HPDE6-E6E7 (cell line): Measurements from ENCODE around the gene ERAP2.
"Not testable (repeated sequence)": the region's sequence is repeated elsewhere in the genome, so short reads cannot be mapped to it uniquely, and the experiment has no call there.

Experiments used
- DNase-seq: peaks from one replicate; pipeline ENCODE4 v3.0.0; 2011; ENCODE audit warnings: missing footprints; ENCODE audit errors: extremely low spot score

ERAP2 gene

DNA sequence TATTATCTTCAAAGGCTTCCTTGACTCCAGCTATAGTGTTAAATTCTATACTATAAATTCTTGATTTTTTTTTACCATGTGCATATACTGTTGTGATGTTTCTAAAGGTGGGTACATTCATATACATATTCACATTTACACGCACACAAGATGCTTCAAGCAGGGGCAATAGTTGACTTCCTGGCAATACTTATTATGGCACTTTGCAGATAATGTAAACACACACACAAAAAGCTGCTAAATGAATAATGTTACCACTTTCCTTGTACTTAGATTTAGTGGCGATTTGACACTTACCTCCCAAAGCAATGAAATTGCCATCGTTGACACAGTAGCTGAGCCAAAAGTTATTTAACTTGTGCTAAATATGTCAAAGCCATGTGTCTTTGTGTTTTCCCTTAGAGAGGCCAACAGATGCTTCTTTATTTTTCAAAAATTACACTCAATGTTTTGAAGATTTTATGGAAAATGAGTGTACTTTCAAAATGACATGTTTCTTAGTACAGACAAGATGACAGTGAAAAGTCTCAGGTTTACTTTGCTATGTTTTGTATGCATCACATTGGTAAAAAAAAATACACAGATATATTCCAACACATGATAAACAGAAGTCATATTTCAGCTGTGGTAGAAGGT lies 12.2 kb upstream of the ERAP2 start:
- no peak for DNase-seq

DNA sequence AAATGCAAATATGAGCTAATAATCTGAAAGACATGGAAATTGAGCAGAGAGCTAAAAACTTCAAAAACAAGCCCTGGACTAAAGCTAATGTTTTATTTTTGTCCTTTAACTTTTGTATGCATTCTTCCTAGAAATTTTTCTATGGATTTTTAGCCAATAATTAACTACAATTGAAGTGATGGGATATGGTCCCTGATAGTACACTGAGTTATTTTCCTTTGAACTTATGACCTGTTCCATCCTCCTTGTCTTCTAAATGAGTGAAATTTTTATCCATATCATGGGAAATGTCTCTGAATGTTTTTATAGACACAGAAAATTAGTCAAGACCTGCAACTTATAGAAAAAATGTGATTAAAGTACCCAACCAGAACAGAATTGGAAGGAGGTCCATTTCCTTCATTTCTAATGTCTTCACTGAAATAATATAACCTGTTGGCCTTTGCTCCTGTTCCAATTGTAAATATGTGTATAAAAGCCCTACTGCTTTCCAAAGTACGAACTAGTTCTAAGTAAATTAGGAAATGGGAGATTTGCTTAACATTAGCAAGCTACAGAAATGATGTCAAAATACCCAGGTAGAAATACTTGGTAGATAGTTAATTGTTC lies 11.3 kb upstream of the ERAP2 start:
- DNase-seq: no peak

DNA sequence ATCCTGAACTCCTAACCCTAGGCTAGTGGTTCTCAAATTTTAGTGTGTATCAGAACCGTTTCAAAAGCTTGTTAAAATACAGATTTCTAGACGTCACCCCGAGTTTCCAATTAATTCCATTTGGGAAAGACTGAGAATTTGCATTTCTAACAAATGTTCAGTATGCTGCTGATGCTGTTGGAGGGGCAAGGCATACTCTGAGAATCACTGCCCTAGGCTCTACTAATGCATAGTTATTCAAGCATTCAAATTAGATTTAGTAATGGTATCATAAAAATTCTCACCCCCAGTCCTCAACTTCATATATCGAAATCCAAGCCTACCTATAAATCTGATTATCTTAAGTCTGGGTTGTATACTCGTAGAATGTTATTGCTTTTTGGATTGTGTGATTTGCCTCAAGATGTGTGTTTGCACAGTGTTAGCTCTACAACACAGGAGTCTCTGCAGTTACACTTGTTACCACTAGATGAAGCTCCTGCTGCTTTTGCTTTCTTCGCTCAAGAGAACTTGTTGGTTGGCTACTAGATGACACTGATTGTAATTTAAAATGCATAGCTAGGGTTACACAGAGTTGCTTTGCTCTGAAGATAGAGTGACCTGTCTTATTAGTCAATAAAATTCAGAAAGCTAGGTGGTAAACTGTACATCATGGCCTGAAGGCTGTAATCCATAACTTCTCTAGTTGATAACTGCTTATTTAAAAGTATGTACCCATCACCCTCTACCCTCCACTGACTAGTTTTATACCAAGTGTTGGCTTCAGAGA lies 7.5 kb upstream of the ERAP2 start:
- DNase-seq: peak; percentile 42

DNA sequence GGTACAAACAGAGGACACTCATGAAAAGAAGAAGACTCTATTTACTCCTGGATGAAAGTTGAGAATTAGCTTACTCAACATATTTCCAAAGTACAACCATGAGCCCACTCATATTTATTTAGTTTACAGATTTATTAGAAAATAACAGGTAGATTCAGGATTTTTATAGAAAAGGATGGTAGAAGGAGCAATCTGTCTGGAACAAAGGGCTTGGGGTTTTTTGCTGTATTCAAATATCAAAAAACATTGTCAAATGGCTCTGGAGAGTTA lies 7.0 kb upstream of the ERAP2 start:
- DNase-seq: no peak

DNA sequence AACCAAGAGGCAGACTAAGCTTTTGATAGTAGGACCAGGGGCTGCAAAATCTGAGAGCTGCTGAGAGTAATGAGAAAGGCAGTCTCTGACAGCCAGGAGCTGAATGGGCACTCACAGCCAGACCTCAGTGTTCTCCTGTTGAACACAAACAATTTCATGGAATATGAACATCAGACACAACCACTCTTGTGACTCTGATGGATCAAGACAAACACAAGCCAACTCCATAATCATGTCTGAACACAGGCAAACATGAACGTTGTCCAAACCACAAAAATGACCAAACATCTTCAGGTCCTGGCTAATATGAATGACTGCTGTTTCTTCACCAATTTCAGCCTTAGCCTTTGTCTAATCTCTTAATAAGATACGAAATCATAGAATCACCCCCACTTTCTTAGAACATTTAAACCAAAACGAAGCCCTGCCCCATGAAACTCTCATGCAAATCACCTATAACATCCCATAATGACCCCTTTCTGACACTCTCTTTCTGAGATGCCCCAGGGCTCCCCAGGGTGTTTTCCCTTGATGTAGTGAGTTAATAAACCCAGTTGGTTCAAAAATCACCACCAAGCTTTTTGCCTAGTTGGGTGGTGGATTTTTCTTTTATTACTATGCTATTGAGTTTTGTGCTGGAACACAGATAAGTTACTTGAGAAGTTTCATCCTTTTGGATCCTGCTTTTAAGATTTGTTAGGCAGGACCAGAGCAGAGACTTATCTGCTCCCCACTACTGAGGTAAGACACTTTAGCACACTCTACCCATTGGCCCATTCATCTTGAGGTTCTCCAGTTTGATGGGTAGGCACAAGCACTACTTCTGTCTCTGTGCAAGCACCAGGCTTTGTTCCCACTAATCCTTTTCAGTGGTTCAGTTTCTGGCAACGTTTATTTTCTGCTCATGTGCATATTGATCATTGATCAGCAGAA lies 5.9 kb upstream of the ERAP2 start:
- DNase-seq: no peak

DNA sequence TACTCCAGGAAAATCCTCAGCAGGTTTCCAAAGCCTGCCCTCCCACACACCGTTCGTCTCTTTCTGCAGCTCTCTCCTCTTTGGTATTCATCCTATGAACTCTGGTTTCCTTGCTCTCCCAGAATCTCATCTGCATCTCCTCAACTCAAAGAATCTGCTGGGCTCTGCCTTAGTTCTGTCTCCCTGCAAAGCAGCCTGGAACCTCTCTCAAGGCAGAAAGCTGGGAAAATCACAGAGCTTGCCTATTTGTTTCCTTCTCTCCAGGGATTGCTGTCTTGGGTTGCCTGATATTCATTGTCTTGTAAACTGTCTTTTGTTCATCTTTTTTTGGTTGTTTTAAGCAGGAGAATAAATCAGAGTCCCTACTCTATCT lies 5.3 kb upstream of the ERAP2 start:
- no peak for DNase-seq

DNA sequence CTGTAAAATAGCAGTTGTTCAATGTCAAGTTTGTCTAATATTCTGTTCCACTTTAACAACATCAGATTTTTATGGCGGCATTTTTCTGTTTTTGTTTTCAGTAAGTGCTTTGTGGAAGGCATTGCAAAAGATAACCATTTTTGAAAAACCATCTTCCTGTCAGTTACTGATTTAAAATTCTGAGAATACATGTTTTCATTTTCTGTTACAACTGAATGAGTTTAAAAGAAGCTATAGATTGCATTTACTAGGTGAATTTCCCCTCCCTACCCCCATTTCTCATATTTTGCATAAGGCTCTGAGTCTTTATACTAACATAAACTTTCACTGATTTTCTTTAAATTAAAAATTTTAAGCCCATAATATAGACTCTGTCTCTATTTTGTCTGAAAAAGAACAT lies 4.6 kb upstream of the ERAP2 start:
- no peak for DNase-seq

DNA sequence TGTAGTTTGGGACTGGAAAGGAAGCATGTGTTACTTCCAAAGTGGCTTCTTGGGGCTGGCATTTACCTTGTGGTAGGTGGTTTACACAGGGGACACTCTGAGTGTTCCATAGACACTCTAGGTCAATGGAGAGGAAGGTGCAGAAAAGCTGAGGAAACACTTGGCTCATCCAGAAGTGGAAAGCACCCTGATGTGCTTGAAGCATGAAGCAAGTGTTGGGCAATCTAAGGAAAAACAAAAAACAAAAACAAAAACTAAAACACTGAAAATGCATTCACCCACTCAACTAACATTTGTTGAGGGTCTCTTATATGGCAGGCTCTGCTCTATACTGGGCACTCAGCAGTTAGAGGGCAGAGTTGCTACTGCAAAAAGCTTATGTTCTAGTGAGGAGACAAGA lies 2.9 kb upstream of the ERAP2 start:
- no peak for DNase-seq

DNA sequence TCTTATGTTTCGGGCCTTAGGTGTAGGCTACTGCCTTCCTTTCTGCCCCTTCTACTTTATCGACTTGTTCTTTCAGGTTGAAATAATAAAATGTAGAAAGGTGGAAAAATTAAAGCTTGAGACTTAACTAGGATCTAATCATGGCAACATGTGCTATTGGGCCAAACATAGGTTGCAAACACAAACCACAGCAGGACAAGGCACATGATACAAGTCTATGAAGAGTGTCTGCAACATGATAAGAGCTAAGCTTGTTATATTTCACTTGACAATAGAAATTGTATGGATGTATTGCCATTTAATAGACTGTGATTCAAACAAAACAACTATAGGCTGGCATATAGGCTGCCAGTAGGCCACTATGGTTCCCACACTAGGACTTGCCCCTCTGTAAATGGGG lies 1.7 kb upstream of the ERAP2 start:
- no peak for DNase-seq

DNA sequence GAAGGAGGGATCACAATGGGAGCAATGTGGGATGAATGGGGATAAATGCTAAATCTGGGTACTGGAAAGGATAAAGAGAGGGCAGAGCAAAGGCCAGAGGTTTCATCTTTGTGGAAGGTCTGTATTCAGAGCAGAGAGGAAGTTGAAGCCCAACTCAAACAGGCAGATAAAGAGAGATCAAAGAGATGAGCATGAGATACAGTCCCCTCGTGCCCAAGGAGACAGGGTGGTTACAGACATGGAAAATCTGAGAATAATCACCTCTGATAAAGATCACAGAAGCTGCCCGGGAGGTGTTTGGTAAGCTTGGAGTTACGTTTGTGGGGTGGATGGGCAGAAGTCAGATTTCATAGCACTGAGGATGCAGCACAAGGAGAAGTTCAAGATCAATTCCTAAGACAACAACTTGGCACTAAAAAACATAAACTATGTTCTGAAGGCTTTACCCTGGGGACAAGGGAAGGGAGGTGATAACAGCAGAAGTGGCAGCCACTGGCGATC lies 459 bp upstream of the ERAP2 start:
- no peak for DNase-seq

DNA sequence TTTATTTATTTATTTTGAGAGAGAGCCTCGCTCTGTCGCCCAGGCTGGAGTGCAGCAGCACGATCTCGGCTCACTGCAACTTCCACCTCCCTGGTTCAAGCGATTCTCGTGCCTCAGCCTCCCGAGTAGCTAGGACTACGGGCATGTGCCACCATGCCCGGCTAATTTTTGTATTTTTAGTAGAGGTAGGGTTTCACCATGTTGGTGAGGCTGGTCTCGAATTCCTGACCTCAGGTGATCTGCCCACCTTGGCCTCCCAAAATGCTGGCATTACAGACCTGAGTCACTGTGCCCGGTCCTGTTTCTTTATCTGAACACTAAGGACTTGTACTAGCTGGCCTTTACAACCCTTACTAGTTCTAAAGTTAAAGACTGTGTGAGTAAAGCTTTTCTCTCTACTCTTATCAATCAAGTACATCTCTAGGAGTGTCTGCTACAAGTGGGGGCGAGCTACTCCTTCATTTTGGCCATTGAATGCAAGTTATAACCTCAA lies 723 bp downstream of the ERAP2 start:
- not testable (repeated sequence) for DNase-seq

DNA sequence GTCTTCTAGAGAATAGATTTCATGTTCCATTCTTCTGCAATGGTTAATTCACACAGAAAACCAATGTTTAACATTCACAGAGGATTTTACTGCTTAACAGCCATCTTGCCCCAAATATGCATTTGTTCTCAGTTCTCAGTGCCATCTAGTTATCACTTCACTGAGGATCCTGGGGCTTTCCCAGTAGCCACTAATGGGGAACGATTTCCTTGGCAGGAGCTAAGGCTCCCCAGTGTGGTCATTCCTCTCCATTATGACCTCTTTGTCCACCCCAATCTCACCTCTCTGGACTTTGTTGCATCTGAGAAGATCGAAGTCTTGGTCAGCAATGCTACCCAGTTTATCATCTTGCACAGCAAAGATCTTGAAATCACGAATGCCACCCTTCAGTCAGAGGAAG lies 3.4 kb downstream of the ERAP2 start:
- no peak for DNase-seq

DNA sequence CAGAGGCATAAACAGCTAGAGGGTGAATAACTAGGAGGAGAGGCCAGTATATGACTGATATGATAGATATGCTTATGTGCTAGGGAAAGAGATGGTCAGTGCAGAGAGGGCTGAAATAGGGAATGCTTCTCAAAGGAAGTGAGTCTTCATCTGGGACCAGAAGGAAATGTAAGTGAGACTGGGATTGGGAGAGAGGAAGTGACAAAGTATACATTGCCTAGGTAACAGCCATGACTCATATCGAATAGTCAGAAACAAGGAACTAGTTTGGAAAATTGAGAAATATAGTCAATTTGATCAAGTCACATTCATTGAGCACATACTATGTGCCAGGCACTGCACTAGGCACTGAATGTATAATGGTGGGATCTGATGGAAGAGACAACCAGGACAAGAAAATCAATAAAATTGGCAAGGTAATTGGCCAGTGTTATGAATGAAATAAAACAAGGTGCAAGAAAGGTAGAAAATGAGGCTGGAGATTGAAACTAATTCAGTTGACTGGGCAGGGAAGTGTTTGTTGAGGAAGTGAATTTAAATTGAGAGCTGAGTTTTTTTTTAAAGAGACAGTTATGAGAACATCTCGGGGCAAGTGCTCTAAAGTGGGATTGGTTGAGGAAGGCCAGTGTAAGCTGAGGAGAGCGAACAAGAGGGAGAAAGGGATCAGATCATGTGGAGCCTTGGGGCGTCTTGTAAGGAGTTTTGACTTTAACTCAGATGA lies 4.3 kb downstream of the ERAP2 start:
- DNase-seq: peak; percentile 17

DNA sequence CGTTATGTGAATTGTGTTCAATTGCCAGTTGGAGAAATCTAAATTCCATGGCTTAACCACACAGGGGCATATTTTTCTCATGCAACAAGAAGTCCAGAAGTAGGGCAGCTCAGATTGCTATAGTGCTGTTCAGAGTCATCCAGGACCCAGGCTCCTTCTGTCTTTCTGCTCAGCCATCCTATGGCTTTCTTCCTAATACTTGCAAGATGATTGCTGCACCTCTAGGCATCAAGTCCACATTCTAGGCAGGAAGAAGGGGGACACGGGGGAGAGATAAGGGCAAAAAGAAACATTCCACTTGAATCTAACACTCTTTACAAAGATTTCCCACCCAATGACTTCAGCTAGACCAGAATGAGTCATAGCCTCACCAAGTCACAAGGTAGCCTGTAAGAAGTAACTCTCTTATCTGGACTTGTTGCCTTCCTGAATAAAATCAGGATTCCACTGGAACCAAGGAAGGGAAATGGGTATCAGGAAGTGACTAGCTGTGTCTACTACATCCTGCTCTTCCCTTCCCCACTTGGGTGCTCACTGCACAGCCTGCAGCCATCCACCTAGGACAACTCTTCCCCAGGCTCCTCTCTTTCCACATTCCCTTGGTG lies 5.3 kb downstream of the ERAP2 start:
- peak; percentile 49 for DNase-seq

DNA sequence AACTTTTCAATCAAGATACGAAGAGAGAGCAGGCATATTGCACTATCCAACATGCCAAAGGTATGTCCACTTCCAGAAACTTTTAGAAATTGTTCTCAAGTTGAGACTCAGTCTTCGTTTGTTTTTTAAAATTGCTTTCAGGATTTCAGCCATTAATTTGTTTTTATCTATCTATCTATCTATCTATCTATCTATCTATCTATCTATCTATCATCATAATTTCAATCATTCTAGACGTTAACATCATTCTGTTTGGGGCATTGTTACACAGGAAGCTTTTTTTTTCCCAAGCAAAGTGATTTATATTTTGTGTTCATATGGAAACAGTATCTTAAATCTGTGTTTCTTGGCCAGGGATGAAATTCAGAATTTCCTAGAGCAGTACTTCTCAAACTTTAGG lies 7.6 kb downstream of the ERAP2 start:
- DNase-seq: no peak

DNA sequence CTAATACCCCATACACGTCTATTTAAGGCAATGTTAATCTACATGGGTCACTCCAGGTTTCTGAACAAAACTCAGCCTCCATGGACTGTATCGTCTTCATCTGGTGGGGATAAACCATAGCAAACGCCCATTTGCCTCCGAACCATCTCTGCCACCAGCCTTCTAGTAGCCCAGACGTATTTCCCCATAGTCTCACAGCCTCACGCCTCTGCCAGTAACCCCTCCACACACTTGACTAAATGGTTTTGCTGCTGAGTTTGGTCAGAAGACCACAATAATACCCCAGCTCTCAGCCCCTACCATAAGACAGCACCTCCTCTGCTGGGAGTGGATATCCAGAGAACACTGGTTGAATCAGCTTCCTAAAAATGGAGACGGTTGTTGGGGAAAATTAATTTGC lies 8.7 kb downstream of the ERAP2 start:
- DNase-seq: no peak

DNA sequence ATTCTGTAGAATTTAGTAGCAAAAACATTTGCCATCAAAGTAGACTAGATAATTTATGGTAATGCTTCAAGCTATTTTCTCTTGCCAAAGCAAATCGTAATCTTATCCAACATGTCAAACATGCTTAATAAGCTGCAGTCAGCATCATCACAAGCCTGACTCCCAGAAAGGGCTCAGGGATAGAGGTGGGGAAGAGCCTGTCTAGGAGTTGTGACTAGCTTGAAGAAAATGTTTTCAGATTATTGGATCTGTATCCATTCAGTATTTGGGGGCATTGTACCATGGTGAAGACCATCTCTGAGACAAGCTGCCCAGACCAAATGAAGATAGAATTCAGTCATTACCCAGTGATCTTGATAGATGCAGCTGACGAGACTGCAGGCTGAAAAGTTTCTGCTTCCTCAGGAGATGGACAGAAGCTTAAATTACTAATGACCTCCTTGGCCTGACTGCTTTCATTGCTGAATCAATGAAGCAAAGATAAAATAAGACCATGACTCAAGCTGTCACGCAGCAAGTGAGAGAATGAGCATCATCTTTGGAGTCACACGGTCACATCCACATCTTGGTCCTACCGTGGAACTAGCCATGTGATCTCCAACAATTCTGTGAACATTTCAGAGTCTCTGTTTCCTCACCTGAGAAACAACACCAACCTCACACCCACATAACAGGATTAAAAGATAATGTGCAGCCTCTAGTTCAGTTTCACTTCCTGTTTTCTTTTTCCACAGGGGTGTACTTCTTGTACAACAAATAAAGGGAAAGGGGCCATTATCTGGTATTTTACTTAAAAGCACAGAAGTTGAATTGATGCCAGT lies 9.4 kb downstream of the ERAP2 start:
- DNase-seq: no peak

DNA sequence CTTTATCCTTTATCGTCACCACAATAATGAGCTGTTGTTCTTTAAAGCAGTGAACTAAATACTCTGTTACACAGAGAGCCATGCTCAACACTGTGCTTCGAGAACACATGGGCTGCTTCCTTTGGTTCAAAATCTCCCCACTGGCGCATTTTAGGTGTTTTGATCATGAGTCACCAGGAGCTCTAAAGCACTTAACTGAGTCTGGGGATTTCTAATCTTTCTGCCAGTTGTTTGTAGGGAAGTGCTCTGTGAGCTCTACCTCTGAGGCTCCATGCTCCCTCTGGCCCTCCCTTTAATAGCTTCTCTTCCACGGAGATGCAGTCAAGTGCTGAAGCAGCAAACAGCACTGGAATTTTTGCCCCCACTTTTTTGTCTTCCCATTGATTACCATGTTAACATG lies 17.0 kb downstream of the ERAP2 start:
- no peak for DNase-seq

DNA sequence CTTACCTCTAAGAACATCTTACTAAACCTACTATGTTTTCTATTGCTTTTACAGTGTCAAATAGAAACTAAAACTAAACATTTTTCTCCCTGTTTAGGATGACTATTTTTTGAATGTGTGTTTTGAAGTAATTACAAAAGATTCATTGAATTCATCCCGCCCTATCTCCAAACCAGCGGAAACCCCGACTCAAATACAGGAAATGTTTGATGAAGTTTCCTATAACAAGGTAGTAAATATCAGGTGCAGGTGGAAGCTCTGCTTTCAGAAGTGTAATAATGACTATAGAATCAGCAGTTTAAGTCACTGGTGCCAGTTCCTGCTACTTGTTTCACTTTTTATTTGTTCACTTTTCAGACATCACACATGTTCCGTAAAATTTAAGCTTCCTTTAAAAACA lies 20.0 kb downstream of the ERAP2 start:
- DNase-seq: no peak

DNA sequence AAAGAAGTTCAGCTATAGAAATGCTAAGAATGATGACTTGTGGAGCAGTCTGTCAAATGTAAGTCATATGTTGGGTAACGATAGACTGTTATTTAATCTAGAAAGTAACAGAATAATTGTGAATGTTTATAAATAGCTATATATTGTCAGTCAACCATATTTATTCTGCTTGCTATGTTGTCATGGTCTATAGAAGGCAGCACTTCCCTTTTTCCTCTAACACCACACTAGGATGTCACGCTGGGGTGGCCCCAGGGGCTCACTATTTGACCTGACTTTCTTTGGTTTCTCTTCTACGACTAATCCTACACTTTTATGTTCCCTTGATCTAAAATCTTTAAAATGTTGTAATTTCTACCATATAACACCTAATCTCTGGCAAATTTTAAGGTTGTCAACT lies 20.5 kb downstream of the ERAP2 start:
- DNase-seq: no peak
